ENCODE measurements around the gene PSPN. TPM values are rescaled to one million over a fixed set of nuclear protein-coding genes. Genes with fewer than 3 reads are reported as not detected.
"Not testable (repeated sequence)": the region's sequence is repeated elsewhere in the genome, so short reads cannot be mapped to it uniquely, and the experiment has no call there.

Gene PSPN
- total RNA-seq, 2 experiments from 2014 or later, result 1.4 to 1.8 TPM

- Mint-ChIP-seq H3K4me3 (no peak overlapping the region), H3K36me3 (ENCODE audit: low read depth) (peaks cover 50% of the 10 kb centered on the region), H3K9me3 (ENCODE audit: low read depth) (no peaks in the 10 kb centered on the region)
Measured at GRCh38 chr19:6364353-6364752, 11.4 kb downstream of the PSPN start.

GRCh38 chr19:6362351-6362801 is 13.4 kb downstream of the PSPN start:
- H3K27me3 Mint-ChIP-seq, result no peaks in the 10 kb centered on the region
- H3K4me3 Mint-ChIP-seq, result peak overlapping the region; percentile 85
- H3K9me3 Mint-ChIP-seq (ENCODE audit: low read depth), result no peaks in the 10 kb centered on the region
- ChIA-PET POLR2A (interaction anchor here (0.6 to 4.1 kb wide), 4 partner anchors 10 to 1646 kb away, joined by 4 to 46 read pairs (median 6); partner anchors contain the start of genes ALKBH7 and KHSRP), CTCF (interaction anchor here (0.6 to 1.5 kb wide), 5 partner anchors 9 to 602 kb away, joined by 3 to 8 read pairs (median 3); partner anchors contain the start of gene ALKBH7)
- intact Hi-C loops (cut with DNase I, micrococcal nuclease), result loop anchor here in 1 of 2 experiments (5.0 to 10.0 kb wide), 2 partner anchors 500 to 1172 kb away; partner anchors contain the start of gene PNPLA6
- peaks cover 37% of the 10 kb centered on the region for H3K36me3 Mint-ChIP-seq (ENCODE audit: low read depth)
- peaks cover 16% of the 10 kb centered on the region for H3K4me1 Mint-ChIP-seq
- DNase-seq, result peak; percentile 58
- H3K27ac Mint-ChIP-seq, result peak overlapping the region; percentile 91
- peak; percentile 34 for ATAC-seq

More at GRCh38 chr19:6364353-6364752, 11.4 kb downstream of the PSPN start:
- Mint-ChIP-seq H3K4me1 (peaks cover 16% of the 10 kb centered on the region), H3K27ac (peak overlapping the region; percentile 47), H3K27me3 (no peaks in the 10 kb centered on the region)
- ChIA-PET POLR2A (interaction anchor here (0.7 kb wide), 2 partner anchors 14 to 107 kb away, joined by 3 to 5 read pairs; no protein-coding TSS in a partner anchor), CTCF (interaction anchor here (0.5 kb wide), 1 partner anchor 24 kb away, joined by 3 read pairs; no protein-coding TSS in a partner anchor)
- intact Hi-C loops (cut with DNase I, micrococcal nuclease), result loop anchor here in 1 of 2 experiments (5.0 to 10.0 kb wide), 2 partner anchors 498 to 1170 kb away; partner anchors contain the start of gene PNPLA6
- ATAC-seq (no peak), DNase-seq (no peak)

- H3K27me3 Mint-ChIP-seq, result no peaks in the 10 kb centered on the region
- ATAC-seq (peak; percentile 1), DNase-seq (no peak)
- intact Hi-C loops (cut with DNase I, micrococcal nuclease), result loop anchor here in 1 of 2 experiments (5.0 to 10.0 kb wide), 2 partner anchors 500 to 1173 kb away; partner anchors contain the start of gene PNPLA6
- H3K36me3 Mint-ChIP-seq (ENCODE audit: low read depth), result peaks cover 36% of the 10 kb centered on the region
- H3K9me3 Mint-ChIP-seq (ENCODE audit: low read depth), result no peaks in the 10 kb centered on the region
- H3K4me1 Mint-ChIP-seq, result peaks cover 16% of the 10 kb centered on the region
- H3K27ac Mint-ChIP-seq, result peak overlapping the region; percentile 91
- POLR2A ChIA-PET, result interaction anchor here (1.6 to 4.1 kb wide), 2 partner anchors 11 to 63 kb away, joined by 8 to 46 read pairs; partner anchors contain the start of genes ALKBH7 and KHSRP
- peak overlapping the region; percentile 85 for H3K4me3 Mint-ChIP-seq
- CTCF ChIA-PET, result interaction anchor here (0.6 to 1.5 kb wide), 5 partner anchors 9 to 602 kb away, joined by 3 to 8 read pairs (median 3); partner anchors contain the start of gene ALKBH7
Measured at GRCh38 chr19:6362027-6362350, 13.7 kb downstream of the PSPN start.

GRCh38 chr19:6360857-6361216 is 14.9 kb downstream of the PSPN start:
- H3K27ac Mint-ChIP-seq, result peak overlapping the region; percentile 91
- ChIA-PET POLR2A (interaction anchor here (0.5 to 4.1 kb wide), 4 partner anchors 12 to 1051 kb away, joined by 3 to 46 read pairs (median 4); partner anchors contain the start of gene ALKBH7), CTCF (interaction anchor here (0.7 to 1.1 kb wide), 7 partner anchors 9 to 802 kb away, joined by 3 to 5 read pairs (median 3); partner anchors contain the start of gene ALKBH7)
- peaks cover 16% of the 10 kb centered on the region for H3K4me1 Mint-ChIP-seq
- not testable (repeated sequence) for H3K27me3 Mint-ChIP-seq; H3K9me3 Mint-ChIP-seq (ENCODE audit: low read depth); ATAC-seq; DNase-seq
- intact Hi-C loops (cut with DNase I, micrococcal nuclease), result loop anchor here (1.0 to 10.0 kb wide), 13 partner anchors 11 to 1174 kb away; partner anchors contain the start of genes ALKBH7 (in 2 of the 2), GTF2F1 (in 2 of the 2), CATSPERD (in 1 of the 2) and LONP1 (in 1 of the 2)
- H3K4me3 Mint-ChIP-seq, result peak overlapping the region; percentile 85
- peaks cover 30% of the 10 kb centered on the region for H3K36me3 Mint-ChIP-seq (ENCODE audit: low read depth)

- DNase-seq; H3K27ac Mint-ChIP-seq; H3K9me3 Mint-ChIP-seq (ENCODE audit: low read depth); ATAC-seq; H3K27me3 Mint-ChIP-seq: not testable (repeated sequence)
- intact Hi-C loops (cut with DNase I, micrococcal nuclease), result loop anchor here in 1 of 2 experiments (5.0 to 10.0 kb wide), 2 partner anchors 502 to 1174 kb away; partner anchors contain the start of gene PNPLA6
- ChIA-PET CTCF (interaction anchor here (0.7 to 1.1 kb wide), 2 partner anchors 12 to 802 kb away, joined by 3 read pairs; partner anchors contain the start of gene ALKBH7), POLR2A (interaction anchor here (4.1 kb wide), 1 partner anchor 12 kb away, joined by 46 read pairs; the partner anchor contains the start of gene ALKBH7)
- peak overlapping the region; percentile 85 for H3K4me3 Mint-ChIP-seq
- peaks cover 27% of the 10 kb centered on the region for H3K36me3 Mint-ChIP-seq (ENCODE audit: low read depth)
- H3K4me1 Mint-ChIP-seq, result peaks cover 16% of the 10 kb centered on the region
Measured at GRCh38 chr19:6360445-6360844, 15.3 kb downstream of the PSPN start.

GRCh38 chr19:6359568-6360341 is 16.0 kb downstream of the PSPN start:
- ChIA-PET POLR2A (interaction anchor here (4.1 kb wide), 1 partner anchor 13 kb away, joined by 46 read pairs; the partner anchor contains the start of gene ALKBH7), CTCF (interaction anchor here (0.7 to 1.1 kb wide), 2 partner anchors 13 to 801 kb away, joined by 3 read pairs; partner anchors contain the start of gene ALKBH7)
- Mint-ChIP-seq H3K4me1 (peaks cover 16% of the 10 kb centered on the region), H3K27ac (no peak overlapping the region), H3K27me3 (no peaks in the 10 kb centered on the region), H3K9me3 (ENCODE audit: low read depth) (no peaks in the 10 kb centered on the region), H3K4me3 (no peak overlapping the region), H3K36me3 (ENCODE audit: low read depth) (peaks cover 20% of the 10 kb centered on the region)
- intact Hi-C loops (cut with DNase I, micrococcal nuclease), result loop anchor here in 1 of 2 experiments (5.0 to 10.0 kb wide), 2 partner anchors 503 to 1175 kb away; partner anchors contain the start of gene PNPLA6
- ATAC-seq, result no peak
- no peak for DNase-seq

GRCh38 chr19:6358003-6358402 is 17.7 kb downstream of the PSPN start:
- CTCF ChIA-PET, result no interaction called here
- no peak for DNase-seq
- intact Hi-C loops (cut with DNase I, micrococcal nuclease), result no loop called here
- POLR2A ChIA-PET, result no interaction called here
- Mint-ChIP-seq H3K9me3 (ENCODE audit: low read depth) (no peaks in the 10 kb centered on the region), H3K4me1 (peaks cover 8% of the 10 kb centered on the region), H3K27me3 (no peaks in the 10 kb centered on the region), H3K4me3 (no peak overlapping the region), H3K36me3 (ENCODE audit: low read depth) (peaks cover 7% of the 10 kb centered on the region), H3K27ac (no peak overlapping the region)
- no peak for ATAC-seq

GRCh38 chr19:6357174-6357573 is 18.6 kb downstream of the PSPN start:
- Mint-ChIP-seq H3K9me3 (ENCODE audit: low read depth) (no peaks in the 10 kb centered on the region), H3K4me1 (peaks cover 4% of the 10 kb centered on the region), H3K4me3 (no peak overlapping the region), H3K36me3 (ENCODE audit: low read depth) (peaks cover 6% of the 10 kb centered on the region), H3K27me3 (no peaks in the 10 kb centered on the region), H3K27ac (no peak overlapping the region)
- ATAC-seq, result no peak
- POLR2A ChIA-PET, result no interaction called here
- CTCF ChIA-PET, result interaction anchor here (0.6 to 1.3 kb wide), 3 partner anchors 15 to 553 kb away, joined by 3 to 5 read pairs (median 3); partner anchors contain the start of gene ALKBH7
- DNase-seq, result no peak
- intact Hi-C loops (cut with DNase I, micrococcal nuclease), result no loop called here

- H3K27ac Mint-ChIP-seq; CTCF ChIA-PET; H3K36me3 Mint-ChIP-seq (ENCODE audit: low read depth); POLR2A ChIA-PET; H3K4me1 Mint-ChIP-seq; ATAC-seq; DNase-seq; intact Hi-C loops (cut with DNase I, micrococcal nuclease); H3K4me3 Mint-ChIP-seq; H3K9me3 Mint-ChIP-seq (ENCODE audit: low read depth); H3K27me3 Mint-ChIP-seq: not testable (repeated sequence)
Measured at GRCh38 chr19:6355321-6356040, 20.3 kb downstream of the PSPN start.

- ATAC-seq (no peak), DNase-seq (no peak)
- ChIA-PET CTCF (no interaction called here), POLR2A (no interaction called here)
- Mint-ChIP-seq H3K27ac (no peak overlapping the region), H3K27me3 (no peaks in the 10 kb centered on the region), H3K4me1 (no peaks in the 10 kb centered on the region), H3K9me3 (ENCODE audit: low read depth) (no peaks in the 10 kb centered on the region), H3K36me3 (ENCODE audit: low read depth) (peaks cover 9% of the 10 kb centered on the region), H3K4me3 (no peak overlapping the region)
- intact Hi-C loops (cut with DNase I, micrococcal nuclease), result no loop called here
Measured at GRCh38 chr19:6354098-6354674, 21.5 kb downstream of the PSPN start.

All from activated CD4-positive, alpha-beta T cell treated with anti-CD3 and anti-CD28 coated beads for 36 hours (primary cell).